ENCODE results near the gene SLC7A14. TPM values are rescaled to one million over a fixed set of nuclear protein-coding genes. Genes with fewer than 3 reads are reported as not detected.

The SLC7A14 gene
- total RNA-seq (ENCODE audit: unreplicated experiment): 6.2 TPM
- long read RNA-seq, full-length matches to known transcripts: 2 of 2 reads
- long read RNA-seq, partial matches to known transcripts: 0 of 2 reads
- long read RNA-seq, other reads (novel, unspliced or antisense): 0 of 2 reads

GRCh38 chr3:170585937-170586310 is at the start of gene SLC7A14:
Gene SLC7A14, minus strand, starts transcription at chr3:170586075. Its CDS starts 59,139 bp downstream, at chr3:170526936.
- DNase-seq: peak; percentile 62
- Mint-ChIP-seq H3K4me3 (ENCODE audit: unreplicated experiment) (peak within 1 kb of the TSS; percentile 78), H3K27me3 (ENCODE audit: unreplicated experiment) (peaks cover 12% of the 10 kb centered on the region), H3K4me1 (ENCODE audit: low read depth, unreplicated experiment) (peaks cover 19% of the 10 kb centered on the region), H3K27ac (ENCODE audit: unreplicated experiment) (peak within 1 kb of the TSS; percentile 11), H3K36me3 (ENCODE audit: unreplicated experiment) (peaks cover 5% of the 10 kb centered on the region), H3K9me3 (ENCODE audit: unreplicated experiment) (peaks cover 5% of the 10 kb centered on the region)
- no peak for TF ChIP-seq CTCF (IDR thresholded peaks at IDR 0.05; ENCODE audit: partially characterized antibody, unreplicated experiment)

DNA sequence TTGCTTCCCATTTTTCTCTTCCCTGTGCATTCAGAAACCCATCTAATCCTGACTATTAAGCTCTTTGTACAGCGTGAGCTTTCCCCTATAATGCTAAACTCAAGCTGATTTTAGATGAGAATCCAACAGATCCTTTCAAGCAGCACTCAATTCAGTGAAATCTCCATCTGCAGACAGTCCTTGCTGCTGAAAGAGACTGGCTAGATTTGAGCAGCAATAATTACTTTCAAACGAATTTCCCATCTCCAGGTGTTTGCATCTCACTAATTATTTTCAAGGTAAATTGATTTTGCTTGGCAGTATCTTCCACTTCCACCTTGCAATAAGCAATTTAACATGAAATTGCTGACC is 49.5 kb upstream of the SLC7A14 start:
- H3K4me1 Mint-ChIP-seq (ENCODE audit: low read depth, unreplicated experiment): peaks cover 21% of the 10 kb centered on the region
- DNase-seq: no peak
- no peak for TF ChIP-seq CTCF (IDR thresholded peaks at IDR 0.05; ENCODE audit: partially characterized antibody, unreplicated experiment)
- no peak overlapping the region for H3K27ac Mint-ChIP-seq (ENCODE audit: unreplicated experiment)
- H3K36me3 Mint-ChIP-seq (ENCODE audit: unreplicated experiment): no peaks in the 10 kb centered on the region
- no peaks in the 10 kb centered on the region for H3K9me3 Mint-ChIP-seq (ENCODE audit: unreplicated experiment)
- no peak overlapping the region for H3K4me3 Mint-ChIP-seq (ENCODE audit: unreplicated experiment)
- H3K27me3 Mint-ChIP-seq (ENCODE audit: unreplicated experiment): no peaks in the 10 kb centered on the region

GRCh38 chr3:170634663-170635384 is 48.9 kb upstream of the SLC7A14 start:
- Mint-ChIP-seq H3K4me3 (ENCODE audit: unreplicated experiment) (no peak overlapping the region), H3K4me1 (ENCODE audit: low read depth, unreplicated experiment) (peaks cover 21% of the 10 kb centered on the region), H3K27me3 (ENCODE audit: unreplicated experiment) (no peaks in the 10 kb centered on the region), H3K36me3 (ENCODE audit: unreplicated experiment) (no peaks in the 10 kb centered on the region), H3K27ac (ENCODE audit: unreplicated experiment) (no peak overlapping the region), H3K9me3 (ENCODE audit: unreplicated experiment) (no peaks in the 10 kb centered on the region)
- TF ChIP-seq CTCF (IDR thresholded peaks at IDR 0.05; ENCODE audit: partially characterized antibody, unreplicated experiment): no peak
- DNase-seq: no peak

DNA sequence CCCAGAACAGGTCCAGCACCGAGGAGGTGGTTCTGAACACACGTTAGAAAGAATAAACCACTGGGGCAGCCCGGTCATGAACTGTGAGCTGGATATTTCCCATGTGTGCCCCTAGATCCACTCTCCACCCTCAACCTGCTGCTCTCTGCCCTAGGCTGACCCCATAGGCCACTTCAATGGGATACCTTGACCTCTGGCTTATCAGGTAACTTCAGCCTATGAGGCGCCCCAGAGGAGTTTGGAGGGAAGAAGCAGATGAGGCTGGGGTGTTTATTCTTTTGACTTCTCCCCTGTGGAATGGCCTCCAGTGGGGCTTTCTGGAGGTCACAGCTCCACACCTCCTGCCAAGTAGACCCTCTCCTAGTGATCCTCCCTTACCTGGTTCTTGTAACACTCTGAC is 47.7 kb upstream of the SLC7A14 start:
- Mint-ChIP-seq H3K36me3 (ENCODE audit: unreplicated experiment) (no peaks in the 10 kb centered on the region), H3K4me3 (ENCODE audit: unreplicated experiment) (no peak overlapping the region), H3K9me3 (ENCODE audit: unreplicated experiment) (no peaks in the 10 kb centered on the region), H3K4me1 (ENCODE audit: low read depth, unreplicated experiment) (peaks cover 21% of the 10 kb centered on the region), H3K27ac (ENCODE audit: unreplicated experiment) (no peak overlapping the region), H3K27me3 (ENCODE audit: unreplicated experiment) (peaks cover 2% of the 10 kb centered on the region)
- TF ChIP-seq CTCF (IDR thresholded peaks at IDR 0.05; ENCODE audit: partially characterized antibody, unreplicated experiment): no peak
- no peak for DNase-seq

DNA sequence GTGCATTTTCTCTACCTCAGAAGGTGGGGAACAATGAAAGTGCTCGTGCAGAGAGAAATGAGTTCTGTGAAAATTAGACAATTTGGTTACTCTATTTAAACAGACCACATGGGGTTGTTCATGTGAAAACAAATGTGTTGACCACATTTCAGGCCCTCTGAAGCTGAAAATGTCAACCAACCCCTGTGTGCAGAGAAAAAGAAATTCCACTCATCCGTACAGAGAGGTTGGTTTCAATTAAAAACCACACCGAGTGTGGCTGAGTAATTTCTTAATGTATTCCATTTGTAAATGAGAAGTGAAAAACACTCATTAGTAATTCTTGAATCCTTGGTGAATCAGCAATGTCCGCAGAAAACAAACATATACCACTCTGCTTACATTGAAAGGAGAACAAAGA is 46.9 kb upstream of the SLC7A14 start:
- no peaks in the 10 kb centered on the region for H3K36me3 Mint-ChIP-seq (ENCODE audit: unreplicated experiment)
- H3K27me3 Mint-ChIP-seq (ENCODE audit: unreplicated experiment): peaks cover 2% of the 10 kb centered on the region
- no peak overlapping the region for H3K27ac Mint-ChIP-seq (ENCODE audit: unreplicated experiment)
- TF ChIP-seq CTCF (IDR thresholded peaks at IDR 0.05; ENCODE audit: partially characterized antibody, unreplicated experiment): no peak
- peaks cover 21% of the 10 kb centered on the region for H3K4me1 Mint-ChIP-seq (ENCODE audit: low read depth, unreplicated experiment)
- H3K9me3 Mint-ChIP-seq (ENCODE audit: unreplicated experiment): no peaks in the 10 kb centered on the region
- H3K4me3 Mint-ChIP-seq (ENCODE audit: unreplicated experiment): no peak overlapping the region
- no peak for DNase-seq
